Astrocyte (in vitro differentiated cells and primary cell): ENCODE measurements around the gene PPM1L.

Experiments used
- CTCF ChIP-seq: IDR thresholded peaks from 2 replicates; pipeline ENCODE4 v1.5.1; 2011; ENCODE audit warnings: low read depth, mild to moderate bottlenecking, inconsistent platforms, low read length, moderate library complexity; ENCODE audit not compliant: insufficient read depth
- EZH2 ChIP-seq: IDR thresholded peaks from 2 replicates; pipeline ENCODE4 v1.6.1; 2012; ENCODE audit warnings: mild to moderate bottlenecking, low read length, inconsistent platforms; ENCODE audit not compliant: insufficient read depth

GRCh38 chr3:160935413-160936095 is 179.5 kb downstream of the PPM1L start:
- TF ChIP-seq CTCF (no peak), EZH2 (no peak)
